Measurements from ENCODE around the gene HPSE.
A peak's percentile ranks its signal among the peaks of the same experiment; 100 is the strongest.
"Not testable (repeated sequence)": the region's sequence is repeated elsewhere in the genome, so short reads cannot be mapped to it uniquely, and the experiment has no call there.

Gene HPSE

DNA sequence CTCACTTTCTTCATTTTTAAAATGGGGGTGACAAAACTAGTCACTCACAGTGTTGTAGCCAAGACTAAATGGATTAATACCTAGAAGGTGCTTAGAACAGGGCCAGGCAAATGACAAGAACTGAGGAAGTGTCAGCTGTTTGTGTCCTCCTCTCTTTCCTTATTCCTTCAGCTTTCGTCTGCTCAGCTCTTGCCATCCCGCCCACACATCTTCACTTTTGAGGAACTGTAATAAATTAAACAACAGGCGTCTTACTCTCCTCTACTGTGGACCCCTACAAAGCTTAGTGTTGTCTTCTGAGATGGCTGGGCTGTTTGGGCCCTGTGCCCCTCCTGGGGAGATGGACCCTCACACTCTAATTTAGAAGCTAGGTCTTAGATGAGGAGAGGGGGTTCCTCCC, 2.7 kb downstream of the HPSE start:
- no peak for DNase-seq

DNA sequence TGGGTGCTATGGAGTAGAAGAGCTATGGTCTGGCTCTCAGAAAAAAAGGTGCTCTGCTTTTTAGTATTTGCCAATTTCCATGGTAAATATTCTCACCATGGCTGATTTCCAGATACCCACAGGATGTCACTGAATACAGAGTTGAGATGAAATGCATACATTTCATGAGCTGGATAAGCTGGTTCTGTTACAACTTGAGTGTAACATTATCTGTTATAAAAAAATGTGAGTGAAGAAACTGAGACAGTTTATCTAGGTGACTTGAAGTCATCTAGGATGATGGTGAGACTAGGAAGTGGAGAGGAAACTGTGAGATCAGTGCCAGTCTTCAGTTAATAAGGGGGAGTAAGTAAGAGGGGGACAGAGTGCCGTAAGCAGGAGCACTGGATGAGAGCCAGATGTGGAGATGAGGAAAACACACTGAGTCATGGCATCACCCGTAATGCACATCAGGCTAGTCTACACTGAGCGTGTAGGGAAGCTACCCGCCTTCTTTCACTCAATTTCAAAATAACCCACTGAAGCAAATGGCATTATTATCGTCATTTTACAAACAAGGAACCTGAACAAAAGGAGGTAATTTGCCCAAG, 5.0 kb downstream of the HPSE start:
- DNase-seq: no peak

DNA sequence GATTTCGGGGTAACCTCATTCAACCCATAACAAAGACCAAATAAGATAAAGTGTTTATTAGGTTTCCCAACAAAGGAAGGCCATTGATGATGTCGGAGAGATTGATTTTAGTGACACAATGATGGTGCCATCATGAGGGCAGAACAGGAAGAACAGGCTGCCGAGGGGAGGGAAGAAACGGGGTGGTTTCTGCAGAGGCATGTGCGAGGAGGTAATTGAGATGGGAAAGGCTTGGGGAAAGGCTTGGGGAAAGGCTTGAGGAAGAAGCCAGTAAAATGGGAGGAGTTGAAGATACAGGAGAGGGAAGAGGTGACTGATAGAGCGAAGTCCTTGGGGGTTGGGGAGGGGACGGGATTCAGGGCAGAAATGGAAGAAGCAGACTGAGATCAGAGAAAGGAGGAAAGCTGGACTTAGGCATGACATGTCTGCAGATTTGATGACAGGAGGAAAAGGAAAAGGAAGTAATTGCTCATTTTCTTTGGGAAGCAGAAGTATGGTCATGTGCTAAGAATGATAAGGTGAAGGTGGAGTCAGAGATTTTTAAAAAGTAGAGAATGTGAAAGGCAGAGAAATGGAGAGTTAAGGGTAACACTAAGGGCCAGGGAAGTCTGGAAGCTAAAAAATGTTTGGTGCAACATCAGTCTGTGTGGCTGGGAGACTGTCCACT, 6.0 kb downstream of the HPSE start:
- no peak for DNase-seq

DNA sequence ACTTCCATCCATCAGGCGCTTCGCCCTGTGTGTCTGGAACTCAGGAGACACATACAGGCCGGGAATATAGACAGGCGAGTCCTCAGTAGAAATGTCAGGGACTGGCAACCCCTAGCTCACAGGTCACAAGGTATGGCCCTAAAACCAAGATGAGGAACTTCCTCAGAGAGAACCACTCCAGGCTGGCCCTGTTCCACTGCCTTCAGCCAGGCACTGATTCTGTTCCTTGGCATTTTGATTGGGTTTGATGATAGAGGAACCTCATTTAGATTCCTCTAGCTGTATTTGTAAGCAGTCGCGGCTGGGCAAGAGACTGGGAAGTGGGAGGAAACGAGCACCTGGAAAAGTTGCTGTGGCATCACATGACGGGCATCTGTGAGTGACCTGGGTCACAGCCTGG, 8.1 kb downstream of the HPSE start:
- no peak for DNase-seq

DNA sequence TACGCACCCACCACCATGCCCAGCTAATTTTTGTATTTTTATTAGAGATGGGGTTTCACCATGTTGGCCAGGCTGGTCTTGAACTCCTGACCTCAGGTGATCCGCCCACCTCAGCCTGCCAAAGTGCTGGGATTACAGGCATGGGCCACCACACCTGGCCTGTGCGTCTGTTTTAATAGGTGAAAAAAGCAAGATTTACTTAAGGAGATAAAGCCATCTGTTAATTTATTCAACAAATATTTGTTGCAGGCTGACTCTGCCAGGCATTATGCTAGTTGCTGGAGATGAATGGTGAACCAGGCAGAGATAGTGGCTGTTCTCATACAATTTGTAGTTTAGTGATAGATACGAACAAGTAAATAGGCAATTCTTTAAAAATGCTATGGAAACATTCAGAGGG, 9.3 kb downstream of the HPSE start:
- not testable (repeated sequence) for DNase-seq

DNA sequence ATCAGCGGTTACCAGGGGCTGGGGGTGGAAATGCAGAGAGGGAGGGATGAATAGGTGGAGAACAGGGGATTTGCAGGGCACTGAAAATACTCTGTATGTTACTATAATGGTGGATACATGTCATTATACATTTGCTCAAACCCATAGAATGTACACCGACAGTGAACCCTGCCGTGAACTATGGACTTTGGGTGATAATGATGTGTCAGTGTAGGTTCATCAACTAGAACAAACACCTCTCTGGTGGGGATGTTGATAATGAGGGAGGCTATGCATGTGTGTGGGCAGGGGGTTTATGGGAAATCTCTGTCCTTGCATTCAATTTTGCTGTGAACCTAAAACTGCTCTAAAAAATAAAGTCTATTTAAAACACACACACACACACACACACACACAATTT, 11.5 kb downstream of the HPSE start:
- DNase-seq: no peak

DNA sequence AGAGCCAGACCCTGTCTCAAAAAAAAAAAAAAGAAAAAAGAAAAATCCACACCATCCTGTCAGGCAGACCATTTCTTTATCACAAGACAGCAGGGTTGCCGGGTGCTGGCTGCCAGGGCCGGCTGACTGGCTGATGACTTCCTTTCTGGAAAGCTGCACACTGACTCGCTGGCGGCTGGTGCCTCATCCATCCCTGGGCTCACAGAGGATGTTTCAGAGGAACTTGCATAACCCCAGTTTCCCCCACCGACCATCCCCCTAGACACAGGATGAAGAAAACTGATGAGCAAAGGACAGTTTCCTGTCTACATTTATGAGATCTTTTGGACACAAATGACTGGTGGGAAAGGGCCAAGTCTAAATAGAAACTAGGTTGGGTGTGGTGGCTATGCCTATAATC, 14.1 kb downstream of the HPSE start:
- DNase-seq: no peak

DNA sequence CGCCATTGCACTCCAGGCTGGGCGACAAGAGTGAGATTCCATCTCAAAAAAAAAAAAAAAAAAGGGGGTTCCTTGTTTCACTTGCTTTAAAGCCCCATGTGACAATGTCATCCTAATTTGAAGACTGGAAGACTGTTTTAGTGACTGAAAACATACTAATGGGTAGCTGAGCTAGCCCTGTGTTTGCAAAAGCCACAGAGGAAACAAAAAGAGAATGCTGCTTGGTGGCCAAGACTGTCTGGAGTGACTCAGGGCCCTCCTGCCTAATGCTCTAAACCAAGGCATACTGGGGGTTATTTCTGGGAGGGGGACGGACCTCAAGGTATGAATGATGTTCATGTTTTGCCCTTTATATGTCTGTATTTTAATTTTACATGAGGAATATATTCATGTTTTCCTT, 16.0 kb downstream of the HPSE start:
- DNase-seq: no peak

DNA sequence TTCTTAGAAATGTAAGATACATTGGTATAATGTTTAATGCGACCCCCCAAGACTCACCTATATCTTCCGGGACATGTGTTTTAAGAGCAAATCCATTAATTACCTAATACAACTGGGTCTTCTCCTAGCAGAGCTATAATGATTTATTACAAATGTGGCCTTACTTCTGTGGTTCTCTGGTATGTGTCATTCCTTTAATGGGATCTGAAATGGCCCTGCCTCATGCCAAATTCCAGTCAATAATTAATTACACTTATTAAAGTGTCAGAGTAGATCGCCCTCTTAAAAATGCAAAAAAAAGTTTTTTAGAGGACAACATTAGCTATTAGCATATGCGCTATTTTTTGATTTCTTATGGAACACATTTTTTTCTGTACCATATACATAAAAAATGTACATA, 17.0 kb downstream of the HPSE start:
- DNase-seq: no peak

DNA sequence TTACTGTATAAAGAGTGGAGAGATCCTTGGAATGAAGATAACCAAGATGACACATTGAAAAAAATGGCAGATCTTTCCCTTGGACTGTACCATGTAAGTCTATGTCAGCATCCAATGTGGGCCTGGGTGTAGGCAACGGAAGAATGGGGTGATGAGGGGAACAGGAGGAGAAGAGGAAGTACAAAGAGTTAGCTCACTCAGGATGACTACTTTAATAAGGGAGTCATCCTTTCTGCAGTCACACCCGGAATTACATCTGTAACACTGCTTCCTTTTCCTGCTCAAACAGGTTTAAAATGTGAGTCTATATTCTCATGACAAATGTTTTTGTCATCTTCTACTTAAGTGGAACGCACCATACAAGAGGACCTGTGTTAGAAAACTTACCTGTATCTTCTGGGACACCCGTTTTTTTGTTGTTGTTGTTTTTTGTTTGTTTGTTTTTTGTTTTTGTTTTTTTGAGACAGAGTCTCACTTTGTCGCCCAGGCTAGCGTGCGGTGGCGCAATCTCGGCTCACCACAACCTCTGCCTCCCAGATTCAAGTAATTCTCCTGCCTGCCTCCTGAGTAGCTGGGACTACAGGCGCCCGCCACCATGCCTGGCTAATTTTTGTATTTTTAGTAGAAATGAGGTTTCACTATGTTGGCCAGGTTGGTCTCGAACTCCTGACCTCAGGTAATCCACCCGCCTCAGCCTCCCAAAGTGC, 18.0 kb downstream of the HPSE start:
- DNase-seq: no peak

DNA sequence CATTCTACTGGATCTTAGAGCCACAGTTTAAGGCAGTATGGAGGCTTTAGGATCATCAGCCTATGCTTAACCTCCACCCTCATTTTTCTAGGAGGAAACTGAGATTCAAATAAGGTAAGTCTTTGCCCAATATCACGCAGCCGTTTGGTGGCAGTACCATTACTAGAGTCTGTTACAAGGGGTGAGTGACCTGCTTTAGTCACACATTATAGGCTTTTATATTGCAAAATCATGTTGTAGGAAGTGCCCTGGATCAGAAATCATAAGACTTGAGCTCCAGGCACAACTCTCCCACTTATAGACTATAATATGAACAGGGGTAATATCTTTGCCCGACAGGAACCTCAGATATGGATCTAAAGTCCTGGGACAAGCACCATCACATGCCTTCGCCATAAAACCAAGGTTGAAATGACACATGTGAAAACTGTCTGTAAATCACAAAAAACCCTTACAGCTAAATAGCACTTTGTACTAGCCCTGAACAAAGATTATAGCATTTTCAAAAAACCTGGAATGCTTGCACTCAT, 19.2 kb downstream of the HPSE start:
- DNase-seq: no peak

DNA sequence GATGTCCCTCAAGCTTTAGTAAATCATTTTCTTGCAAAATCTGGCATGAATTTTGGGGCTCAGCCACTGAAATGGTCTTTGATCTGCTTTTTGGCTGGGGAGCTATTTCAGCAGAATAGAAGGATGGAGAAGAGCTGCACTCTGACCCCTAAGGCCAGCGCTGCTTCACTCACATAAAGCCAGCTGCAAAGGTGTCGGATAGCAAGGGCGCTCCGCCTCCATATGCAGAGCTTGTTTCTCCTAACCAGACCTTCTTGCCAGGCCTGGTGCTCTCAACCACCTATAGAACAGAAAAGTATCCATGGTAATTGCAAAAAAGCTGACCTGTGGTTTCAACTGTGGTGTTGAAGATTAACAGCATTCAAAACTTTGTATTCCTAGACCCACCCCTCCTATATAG, 26.0 kb downstream of the HPSE start:
- no peak for DNase-seq

DNA sequence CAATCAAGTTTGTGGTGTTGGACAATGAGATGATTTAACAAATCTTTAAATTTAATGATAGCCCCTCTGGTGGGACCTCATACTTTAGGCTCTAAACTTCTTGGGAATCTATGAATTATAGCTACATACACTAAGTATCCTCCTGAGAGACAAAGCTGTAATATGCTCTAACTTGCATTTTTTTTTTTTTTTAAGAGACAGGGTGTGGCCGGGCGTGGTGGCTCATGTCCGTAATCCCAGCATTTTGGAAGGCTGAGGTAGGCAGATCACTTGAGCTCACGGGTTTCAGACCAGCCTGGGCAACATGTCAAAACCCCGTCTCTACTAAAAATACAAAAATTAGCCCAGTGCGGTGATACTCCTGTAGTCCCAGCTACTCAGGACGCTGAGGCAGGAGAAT, 26.7 kb downstream of the HPSE start:
- DNase-seq: no peak

DNA sequence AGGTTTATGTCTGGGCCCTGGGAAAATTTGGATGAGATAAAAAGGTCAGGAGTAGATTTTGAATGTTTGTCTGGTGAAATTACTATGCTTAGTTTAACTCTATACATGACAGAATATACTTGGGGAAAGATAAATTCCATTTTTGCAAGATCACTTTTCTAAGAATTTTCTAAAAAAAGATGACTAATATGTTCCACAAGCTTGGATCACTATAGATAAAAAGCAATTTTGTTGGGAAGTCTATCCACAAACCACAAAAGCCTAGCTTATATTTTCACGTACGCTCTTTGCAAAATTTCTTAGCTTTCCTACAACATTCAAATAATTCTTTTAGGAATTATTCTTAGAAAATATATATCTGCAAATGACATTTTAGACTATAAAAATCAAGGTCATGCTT, 29.5 kb downstream of the HPSE start:
- DNase-seq: no peak

DNA sequence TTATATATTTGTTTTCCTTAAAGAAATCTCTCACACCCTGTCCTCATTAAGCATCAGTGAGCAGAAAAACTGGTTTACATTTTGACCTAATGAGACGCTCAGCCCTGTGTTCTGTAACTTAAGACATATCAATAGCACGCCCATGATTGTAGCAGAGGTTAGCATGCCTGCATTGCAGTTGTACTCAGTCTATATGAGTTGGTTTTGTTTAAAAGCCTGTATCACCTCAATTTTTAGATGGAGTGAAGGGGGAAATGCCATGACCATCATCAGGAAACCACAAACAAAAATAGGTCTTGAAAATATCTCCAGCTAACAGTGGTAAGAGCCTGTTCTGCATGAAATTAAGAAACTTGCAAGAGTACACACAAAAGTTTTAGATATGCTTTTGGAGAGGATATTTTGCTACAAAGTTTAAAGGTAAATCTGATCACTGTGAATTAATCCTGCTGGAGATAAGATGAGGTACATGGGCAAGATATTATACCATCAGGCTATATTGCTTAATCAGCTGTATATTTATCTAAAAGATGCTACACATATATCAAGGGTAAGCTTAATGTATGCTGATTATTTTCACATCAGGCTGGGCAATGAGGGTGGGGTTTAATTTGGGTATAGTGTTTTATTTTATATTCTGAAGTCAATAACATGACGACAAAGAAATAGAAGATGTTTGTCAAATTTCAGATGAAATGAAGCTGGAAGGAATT, 36.9 kb downstream of the HPSE start:
- DNase-seq: no peak

DNA sequence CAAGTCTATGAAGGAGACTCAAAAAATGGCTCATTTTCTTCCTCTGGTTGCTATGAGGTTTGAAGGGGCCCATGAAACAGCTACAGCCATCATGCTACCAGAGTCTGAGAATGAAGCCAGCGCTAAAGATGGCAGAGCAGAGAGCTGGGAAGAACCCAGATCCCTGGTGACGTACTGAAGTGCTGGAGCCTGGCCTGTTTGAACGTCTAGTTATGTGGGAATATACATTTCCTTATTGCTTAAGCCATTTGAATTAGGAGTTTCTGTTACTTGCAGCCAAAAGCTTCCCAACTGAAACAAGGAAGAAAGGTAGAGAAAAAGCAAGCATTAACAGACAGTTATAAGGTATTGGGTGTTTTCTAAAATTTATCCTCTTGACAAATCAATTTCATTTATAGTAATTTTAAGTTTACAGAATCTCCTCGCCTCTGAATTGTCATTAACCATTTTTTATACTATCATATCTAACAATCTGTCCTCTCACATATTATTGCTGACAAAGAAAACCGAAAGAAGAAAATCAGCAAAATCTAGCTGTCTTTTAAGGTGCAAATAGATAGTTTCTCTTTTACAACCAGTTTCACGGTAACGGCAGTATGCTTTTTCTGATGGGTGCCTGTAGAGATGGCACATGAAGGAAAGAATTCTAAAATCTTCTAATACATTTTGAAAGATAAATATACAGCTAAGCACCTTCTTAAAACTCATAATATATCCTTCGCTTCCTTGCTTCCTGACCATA, 41.2 kb downstream of the HPSE start:
- DNase-seq: no peak

DNA sequence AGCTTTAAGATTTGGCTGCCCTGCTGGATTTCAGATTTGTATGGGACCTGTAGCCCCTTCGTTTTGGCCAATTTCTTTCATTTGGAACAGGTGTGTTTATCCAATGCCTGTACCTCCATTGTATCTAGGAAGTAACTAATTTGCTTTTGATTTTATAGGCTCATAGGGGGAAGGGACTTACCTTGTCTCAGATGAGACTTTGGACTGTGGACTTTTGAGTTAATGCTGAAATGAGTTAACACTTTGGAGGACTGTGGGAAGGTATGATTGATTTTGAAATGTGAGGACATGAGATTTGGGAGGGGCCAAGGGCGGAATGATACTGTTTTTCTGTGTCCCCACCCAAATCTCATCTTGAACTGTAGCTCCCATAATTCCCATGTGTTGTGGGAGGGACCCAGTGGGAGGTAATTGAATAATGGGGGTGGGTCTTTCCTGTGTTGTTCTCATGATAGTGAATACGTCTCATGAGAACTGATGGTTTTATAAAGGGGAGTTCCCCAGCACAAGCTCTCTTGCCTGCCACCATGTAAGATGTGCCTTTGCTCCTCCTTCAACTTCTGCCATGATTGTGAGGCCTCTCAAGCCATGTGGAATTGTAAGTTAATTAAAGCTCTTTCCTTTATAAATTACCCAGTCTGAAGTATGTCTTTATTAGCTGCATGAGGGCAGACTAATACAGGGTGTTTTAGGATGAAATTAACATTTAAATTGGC, 44.4 kb downstream of the HPSE start:
- not testable (repeated sequence) for DNase-seq

DNA sequence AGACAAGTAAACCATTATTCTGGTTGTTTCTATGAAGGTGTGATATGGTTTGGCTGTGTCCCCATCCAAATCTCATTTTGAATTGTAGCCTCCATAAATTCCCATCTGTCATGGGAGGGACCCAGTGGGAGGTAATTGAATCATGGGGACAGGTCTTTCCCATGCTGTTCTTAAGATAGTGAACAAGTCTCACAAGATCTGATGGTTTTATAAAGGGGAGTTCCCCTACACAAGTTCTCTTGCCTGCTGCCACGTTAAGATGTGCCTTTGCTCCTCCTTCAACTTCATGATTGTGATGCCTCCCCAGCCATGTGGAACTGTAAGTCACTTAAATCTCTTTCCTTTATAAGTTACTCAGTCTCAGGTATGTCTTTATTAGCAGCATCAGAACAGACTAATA, 46.3 kb downstream of the HPSE start:
- not testable (repeated sequence) for DNase-seq

DNA sequence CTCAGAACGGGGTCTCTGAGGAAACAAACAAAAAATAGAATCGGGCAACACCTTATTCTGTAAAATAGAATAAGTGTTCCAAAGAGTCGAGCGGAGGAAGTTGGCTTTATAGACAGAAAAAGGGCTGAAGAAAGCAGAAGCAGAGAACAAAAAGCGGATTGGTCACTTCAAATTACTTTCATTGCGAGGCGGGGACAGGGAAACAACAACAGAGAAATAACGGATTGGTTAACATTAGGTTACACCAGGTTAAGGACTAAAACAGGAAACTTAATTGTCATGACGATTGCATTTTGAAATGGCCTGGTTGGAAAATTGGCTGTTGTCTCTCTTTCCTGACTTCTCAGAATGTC, 49.6 kb downstream of the HPSE start:
- DNase-seq: peak; percentile 72

DNA sequence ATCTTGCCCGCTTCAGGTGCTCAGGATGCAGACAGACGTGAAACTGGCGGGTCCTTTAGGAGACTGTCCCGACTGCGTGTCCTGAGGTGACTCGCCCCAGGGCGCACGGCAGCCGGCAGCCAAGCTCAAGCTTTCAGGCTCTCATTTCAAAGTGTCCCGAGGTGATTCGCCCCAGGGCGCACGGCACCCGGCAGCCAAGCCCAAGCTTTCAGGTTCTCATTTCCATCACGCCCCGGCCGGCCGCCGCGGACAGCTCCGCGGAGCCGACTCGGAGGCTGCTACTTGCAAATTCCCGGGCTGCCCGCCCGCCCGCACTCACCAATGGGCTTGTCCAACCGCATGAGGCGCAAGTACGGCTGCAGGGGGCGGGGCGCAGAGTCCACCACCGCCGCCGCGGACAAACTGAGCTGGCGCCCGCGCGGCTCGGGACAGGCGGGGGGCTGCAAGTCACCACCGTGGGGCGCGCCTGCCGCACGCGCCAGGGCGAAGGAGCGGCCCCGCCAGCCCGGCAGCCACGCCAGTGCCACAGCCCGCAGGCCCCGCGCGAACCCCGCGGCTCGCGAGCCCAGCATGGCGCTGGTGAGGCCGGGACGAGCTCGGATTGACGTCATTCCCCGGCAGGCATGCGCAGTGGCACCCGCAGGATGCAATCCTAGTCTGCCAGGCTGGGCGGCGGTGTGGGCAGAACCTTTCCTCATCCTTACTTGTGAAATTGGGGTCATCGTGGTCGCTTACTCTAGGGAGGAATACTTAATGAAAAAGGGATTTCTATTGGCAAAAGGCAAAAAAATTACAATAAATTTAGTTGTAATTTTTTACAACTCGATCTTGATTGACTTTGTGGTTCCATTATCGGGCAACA, 50.2 kb downstream of the HPSE start, which contains the start of gene COQ2:
TSS of gene COQ2 (minus strand) at position 606 of the 862 bp plus-strand sequence. CDS start at position 572, 34 bp downstream.
- peak; percentile 93 for DNase-seq

DNA sequence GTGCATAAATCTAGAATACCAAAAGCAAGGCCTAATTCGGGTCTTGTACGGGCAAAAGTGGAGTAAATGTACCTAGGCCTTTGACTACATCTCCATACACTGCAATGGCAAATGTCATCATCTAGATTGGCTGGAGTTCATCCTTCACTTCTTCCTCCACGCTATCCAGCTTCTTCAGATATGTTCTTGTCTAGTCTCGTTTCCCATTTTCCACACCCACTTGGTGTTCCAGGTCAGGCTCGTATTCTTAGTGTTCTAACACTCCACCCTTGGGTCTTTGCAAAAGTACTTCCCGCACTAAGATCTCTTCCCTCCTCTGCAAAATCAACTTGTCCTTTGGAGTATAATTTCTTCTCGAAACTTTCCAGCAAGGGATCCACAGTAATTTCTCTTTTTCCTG, 51.5 kb downstream of the HPSE start:
- no peak for DNase-seq

Measured in right kidney (tissue), 1 donor.